ENCODE measurements around the gene SLC9C2. TPM values are rescaled to one million over a fixed set of nuclear protein-coding genes. Genes with fewer than 3 reads are reported as not detected.
A peak's percentile ranks its signal among the peaks of the same experiment; 100 is the strongest.

SLC9C2 gene
- total RNA-seq, 1 experiment from 2014 or later = not detected

DNA sequence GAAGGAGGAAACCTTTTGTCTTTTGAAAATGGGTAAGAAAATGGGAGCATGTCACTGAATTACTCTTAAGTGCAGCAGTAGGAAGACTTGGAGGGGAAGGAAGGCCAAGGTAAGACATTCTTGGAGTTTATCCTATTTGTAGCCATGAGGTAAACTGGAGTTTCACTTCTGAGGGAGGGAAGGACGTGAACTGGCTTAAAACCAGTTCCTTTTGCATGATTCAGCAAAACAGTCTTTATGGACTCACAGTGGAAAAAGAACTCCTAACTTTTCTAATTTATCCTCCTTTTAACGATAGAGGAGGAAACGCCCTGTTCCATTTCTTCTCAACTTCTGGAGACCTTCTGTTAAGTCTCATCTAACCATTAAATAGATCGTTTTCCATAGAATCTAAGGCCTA is 123.2 kb downstream of the SLC9C2 start:
- no peak for DNase-seq
- no TSS peak for BruUV-seq (replicated peaks)
- Mint-ChIP-seq H3K9me3 (ENCODE audit: low read depth, unreplicated experiment) (no peaks in the 10 kb centered on the region), H3K27ac (ENCODE audit: unreplicated experiment) (peak overlapping the region; percentile 63), H3K36me3 (ENCODE audit: insufficient read depth, unreplicated experiment) (peaks cover 74% of the 10 kb centered on the region), H3K4me1 (ENCODE audit: low read depth, unreplicated experiment) (peaks cover 40% of the 10 kb centered on the region), H3K4me3 (ENCODE audit: low read depth, unreplicated experiment) (peak overlapping the region; percentile 84), H3K27me3 (ENCODE audit: unreplicated experiment) (no peaks in the 10 kb centered on the region)
- intact Hi-C loops (cut with micrococcal nuclease; ENCODE audit: unreplicated experiment) = loop anchor here (2.0 to 5.0 kb wide), 2 partner anchors 49 to 233 kb away; partner anchors contain the start of gene KLHL20
- CTCF ChIA-PET = no interaction called here
- TF ChIP-seq, protein P1, sequence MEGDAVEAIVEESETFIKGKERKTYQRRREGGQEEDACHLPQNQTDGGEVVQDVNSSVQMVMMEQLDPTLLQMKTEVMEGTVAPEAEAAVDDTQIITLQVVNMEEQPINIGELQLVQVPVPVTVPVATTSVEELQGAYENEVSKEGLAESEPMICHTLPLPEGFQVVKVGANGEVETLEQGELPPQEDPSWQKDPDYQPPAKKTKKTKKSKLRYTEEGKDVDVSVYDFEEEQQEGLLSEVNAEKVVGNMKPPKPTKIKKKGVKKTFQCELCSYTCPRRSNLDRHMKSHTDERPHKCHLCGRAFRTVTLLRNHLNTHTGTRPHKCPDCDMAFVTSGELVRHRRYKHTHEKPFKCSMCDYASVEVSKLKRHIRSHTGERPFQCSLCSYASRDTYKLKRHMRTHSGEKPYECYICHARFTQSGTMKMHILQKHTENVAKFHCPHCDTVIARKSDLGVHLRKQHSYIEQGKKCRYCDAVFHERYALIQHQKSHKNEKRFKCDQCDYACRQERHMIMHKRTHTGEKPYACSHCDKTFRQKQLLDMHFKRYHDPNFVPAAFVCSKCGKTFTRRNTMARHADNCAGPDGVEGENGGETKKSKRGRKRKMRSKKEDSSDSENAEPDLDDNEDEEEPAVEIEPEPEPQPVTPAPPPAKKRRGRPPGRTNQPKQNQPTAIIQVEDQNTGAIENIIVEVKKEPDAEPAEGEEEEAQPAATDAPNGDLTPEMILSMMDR (IDR thresholded peaks at IDR 0.05; ENCODE audit: unreplicated experiment) = no peak

DNA sequence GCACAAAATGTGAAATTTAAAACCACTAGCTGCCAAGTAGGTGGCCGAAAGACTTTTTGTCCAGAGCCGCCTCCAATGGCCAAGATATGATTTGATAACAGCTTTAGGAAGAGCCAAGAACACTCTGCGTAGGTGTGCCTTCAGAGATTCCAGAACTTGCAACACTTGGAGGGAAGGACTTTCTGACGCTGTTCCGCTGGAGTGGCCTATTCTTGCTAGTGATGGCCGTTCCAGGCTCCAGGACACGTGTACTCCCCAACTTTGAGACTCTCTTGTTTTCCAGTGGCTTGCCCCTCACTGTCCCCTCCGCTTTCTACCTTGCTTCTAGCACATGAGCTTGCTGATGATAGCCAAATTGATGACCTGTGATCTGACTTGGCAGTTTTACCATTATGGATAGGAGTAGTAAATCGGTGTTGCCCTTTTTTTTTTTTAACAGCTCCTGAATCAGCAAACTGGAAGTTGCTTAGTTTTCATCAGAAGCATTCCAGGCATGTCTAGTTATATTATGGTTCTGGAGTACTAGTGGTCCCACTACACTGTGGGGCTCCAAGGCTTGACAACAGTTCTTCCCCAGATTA is 124.7 kb downstream of the SLC9C2 start:
- CTCF ChIA-PET = interaction anchor here (0.6 to 1.1 kb wide), 4 partner anchors 49 to 346 kb away, joined by 3 read pairs; no protein-coding TSS in a partner anchor
- peak; percentile 34 for DNase-seq
- peak overlapping the region; percentile 84 for H3K4me3 Mint-ChIP-seq (ENCODE audit: low read depth, unreplicated experiment)
- peaks cover 54% of the 10 kb centered on the region for H3K4me1 Mint-ChIP-seq (ENCODE audit: low read depth, unreplicated experiment)
- H3K9me3 Mint-ChIP-seq (ENCODE audit: low read depth, unreplicated experiment) = no peaks in the 10 kb centered on the region
- H3K27ac Mint-ChIP-seq (ENCODE audit: unreplicated experiment) = peak overlapping the region; percentile 63
- H3K27me3 Mint-ChIP-seq (ENCODE audit: unreplicated experiment) = no peaks in the 10 kb centered on the region
- TSS peak; percentile 38 for BruUV-seq (replicated peaks)
- intact Hi-C loops (cut with micrococcal nuclease; ENCODE audit: unreplicated experiment) = loop anchor here (2.0 to 5.0 kb wide), 2 partner anchors 47 to 234 kb away; partner anchors contain the start of gene KLHL20
- TF ChIP-seq, protein P1 (IDR thresholded peaks at IDR 0.05; ENCODE audit: unreplicated experiment) = no peak
- H3K36me3 Mint-ChIP-seq (ENCODE audit: insufficient read depth, unreplicated experiment) = peaks cover 60% of the 10 kb centered on the region

DNA sequence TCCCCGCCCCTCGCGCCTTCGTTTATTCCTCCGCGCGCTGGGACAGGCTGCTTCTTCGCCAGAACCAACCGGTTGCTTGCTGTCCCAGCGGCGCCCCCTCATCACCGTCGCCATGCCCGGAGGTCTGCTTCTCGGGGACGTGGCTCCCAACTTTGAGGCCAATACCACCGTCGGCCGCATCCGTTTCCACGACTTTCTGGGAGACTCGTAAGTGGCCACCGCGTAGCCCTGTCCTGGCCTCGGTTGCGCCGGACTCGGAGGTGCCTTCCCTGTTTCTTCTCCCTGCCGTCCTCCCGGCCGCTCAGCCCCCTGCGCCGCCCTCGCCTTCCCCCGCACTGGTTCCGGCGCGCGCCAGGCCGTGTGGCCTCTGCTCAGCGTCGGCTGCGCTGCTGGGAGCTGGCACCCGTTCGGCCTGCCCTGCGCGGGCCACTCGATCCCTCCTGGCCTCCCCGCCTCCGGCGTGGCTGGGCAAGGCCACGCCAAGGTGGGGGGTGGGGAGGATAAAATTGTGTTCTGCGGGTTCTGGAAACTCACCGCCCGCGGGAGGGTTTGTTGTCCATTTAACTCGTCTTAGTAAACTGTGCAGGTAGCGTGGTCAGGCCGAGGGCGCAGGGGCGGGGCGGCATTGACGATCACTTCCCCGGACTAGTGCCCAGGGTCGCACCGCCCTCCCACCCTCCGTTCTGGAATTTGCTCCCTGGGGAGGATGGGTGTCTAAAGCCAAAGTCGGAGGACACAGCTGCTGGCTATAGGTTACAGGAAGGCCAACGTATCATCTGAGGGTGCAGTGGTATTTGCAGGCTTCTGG is 125.4 kb downstream of the SLC9C2 start, which contains the start of gene PRDX6:
TSS of gene PRDX6 (plus strand) at position 50 of the 808 bp plus-strand sequence. CDS start at position 113, 63 bp downstream.
- Mint-ChIP-seq H3K4me1 (ENCODE audit: low read depth, unreplicated experiment) (peaks cover 54% of the 10 kb centered on the region), H3K9me3 (ENCODE audit: low read depth, unreplicated experiment) (no peaks in the 10 kb centered on the region), H3K4me3 (ENCODE audit: low read depth, unreplicated experiment) (peak within 1 kb of the TSS; percentile 84), H3K27me3 (ENCODE audit: unreplicated experiment) (no peaks in the 10 kb centered on the region), H3K36me3 (ENCODE audit: insufficient read depth, unreplicated experiment) (peaks cover 53% of the 10 kb centered on the region), H3K27ac (ENCODE audit: unreplicated experiment) (peak within 1 kb of the TSS; percentile 63)
- TF ChIP-seq, protein P1 (IDR thresholded peaks at IDR 0.05; ENCODE audit: unreplicated experiment) = no peak
- CTCF ChIA-PET = interaction anchor here (0.6 to 1.3 kb wide), 7 partner anchors 48 to 837 kb away, joined by 3 to 4 read pairs (median 3); no protein-coding TSS in a partner anchor
- intact Hi-C loops (cut with micrococcal nuclease; ENCODE audit: unreplicated experiment) = loop anchor here (2.0 to 5.0 kb wide), 2 partner anchors 47 to 235 kb away; partner anchors contain the start of gene KLHL20
- BruUV-seq (replicated peaks) = no TSS peak
- DNase-seq = peak; percentile 59

DNA sequence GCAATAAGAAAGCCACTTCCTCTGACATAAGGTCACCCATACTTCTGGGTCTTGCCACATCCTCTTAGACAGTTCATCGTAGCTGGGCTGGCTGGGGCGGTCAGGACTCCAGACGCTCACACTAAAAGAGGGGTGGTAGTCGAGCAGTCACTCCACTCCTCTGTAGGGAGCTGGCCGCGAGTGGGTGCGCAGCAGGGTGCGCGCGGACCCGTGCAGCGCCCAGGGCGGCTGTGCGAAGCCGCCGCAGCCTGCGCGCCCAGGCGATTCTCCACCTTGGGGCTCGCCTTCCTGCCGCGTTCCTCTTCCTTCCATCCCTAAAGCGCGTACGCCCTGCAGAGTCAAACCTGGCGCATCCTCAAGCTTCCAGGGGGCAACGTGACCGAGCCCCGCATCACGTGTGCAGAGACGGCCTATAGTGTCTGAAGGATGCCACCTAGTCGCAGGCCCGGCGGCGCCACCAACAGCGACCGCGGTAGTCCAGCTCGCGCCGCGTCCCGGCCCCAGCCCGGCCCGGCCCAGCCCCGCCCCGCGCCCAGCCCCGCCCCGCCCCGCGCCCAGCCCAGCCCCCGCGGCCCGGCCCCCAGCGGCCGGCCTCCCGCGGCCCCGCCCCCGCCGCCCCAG is 126.1 kb downstream of the SLC9C2 start:
- H3K27me3 Mint-ChIP-seq (ENCODE audit: unreplicated experiment) = no peaks in the 10 kb centered on the region
- H3K4me1 Mint-ChIP-seq (ENCODE audit: low read depth, unreplicated experiment) = peaks cover 49% of the 10 kb centered on the region
- CTCF ChIA-PET = interaction anchor here (0.6 to 1.3 kb wide), 8 partner anchors 47 to 836 kb away, joined by 3 to 5 read pairs (median 3); partner anchors contain the start of genes DARS2 and KLHL20
- peak; percentile 91 for DNase-seq
- peaks cover 2% of the 10 kb centered on the region for H3K9me3 Mint-ChIP-seq (ENCODE audit: low read depth, unreplicated experiment)
- intact Hi-C loops (cut with micrococcal nuclease; ENCODE audit: unreplicated experiment) = loop anchor here (5.0 kb wide), 1 partner anchor 236 kb away; the partner anchor contains the start of gene KLHL20
- peak overlapping the region; percentile 84 for H3K4me3 Mint-ChIP-seq (ENCODE audit: low read depth, unreplicated experiment)
- TSS peak; percentile 67 for BruUV-seq (replicated peaks)
- peaks cover 46% of the 10 kb centered on the region for H3K36me3 Mint-ChIP-seq (ENCODE audit: insufficient read depth, unreplicated experiment)
- peak overlapping the region; percentile 63 for H3K27ac Mint-ChIP-seq (ENCODE audit: unreplicated experiment)
- TF ChIP-seq, protein P1 (IDR thresholded peaks at IDR 0.05; ENCODE audit: unreplicated experiment) = no peak

Measured in Calu3 (cell line).